Fibroblast of skin of abdomen (primary cell): Measurements from ENCODE around the gene METTL8. TPM values are rescaled to one million over a fixed set of nuclear protein-coding genes. Genes with fewer than 3 reads are reported as not detected.

ENCODE experiments used
- DNase-seq: peaks from one replicate; pipeline ENCODE4 v3.0.0-alpha.2; 2013
- polyA plus RNA-seq, 2 experiments: library from polyadenylated mRNA; unstranded; fragments of 120-200 nt; gene quantifications; one replicate each; pipeline ENCODE4 v1.2.1, GENCODE V29; 2013; ENCODE audit not compliant: insufficient read length in 2 of 2

Gene METTL8
- polyA plus RNA-seq (2013, experiment 1 of 2; ENCODE audit: insufficient read length), result 13.5 TPM
- 12.1 TPM for polyA plus RNA-seq (2013, experiment 2 of 2; ENCODE audit: insufficient read length)

- DNase-seq, result no peak
Measured at GRCh38 chr2:171433763-171434012, at the start of gene METTL8. TSS of gene METTL8 (minus strand) at chr2:171433990. CDS start at chr2:171392185, 41,805 bp downstream.

GRCh38 chr2:171482877-171483276 lies 49.1 kb upstream of the METTL8 start:
- DNase-seq, result peak; percentile 72

GRCh38 chr2:171482308-171482707 lies 48.5 kb upstream of the METTL8 start:
- DNase-seq, result no peak

GRCh38 chr2:171480908-171481307 lies 47.1 kb upstream of the METTL8 start:
- no peak for DNase-seq

GRCh38 chr2:171479154-171479814 lies 45.5 kb upstream of the METTL8 start:
- DNase-seq, result no peak

- no peak for DNase-seq
Measured at GRCh38 chr2:171478345-171478744, 44.6 kb upstream of the METTL8 start.

- DNase-seq, result no peak
Measured at GRCh38 chr2:171475979-171476378, 42.2 kb upstream of the METTL8 start.

GRCh38 chr2:171470129-171470528 lies 36.3 kb upstream of the METTL8 start:
- no peak for DNase-seq

- peak; percentile 17 for DNase-seq
Measured at GRCh38 chr2:171469176-171469575, 35.4 kb upstream of the METTL8 start.

GRCh38 chr2:171460537-171460936 lies 26.7 kb upstream of the METTL8 start:
- DNase-seq, result no peak

- DNase-seq, result no peak
Measured at GRCh38 chr2:171459498-171459897, 25.7 kb upstream of the METTL8 start.

GRCh38 chr2:171452773-171453172 lies 19.0 kb upstream of the METTL8 start:
- no peak for DNase-seq

GRCh38 chr2:171451074-171451473 lies 17.3 kb upstream of the METTL8 start:
- no peak for DNase-seq

- DNase-seq, result no peak
Measured at GRCh38 chr2:171447675-171448074, 13.9 kb upstream of the METTL8 start.

- no peak for DNase-seq
Measured at GRCh38 chr2:171441470-171441869, 7.7 kb upstream of the METTL8 start.

GRCh38 chr2:171436307-171436706 lies 2.5 kb upstream of the METTL8 start:
- peak; percentile 82 for DNase-seq

GRCh38 chr2:171434013-171434989 lies 511 bp upstream of the METTL8 start, which contains the start of gene DCAF17:
TSS of gene DCAF17 (plus strand) at chr2:171434226. CDS start at chr2:171434578, 352 bp downstream.
- peak; percentile 96 for DNase-seq

- peak; percentile 19 for DNase-seq
Measured at GRCh38 chr2:171432969-171433762, 624 bp downstream of the METTL8 start.

GRCh38 chr2:171432206-171432968 lies 1.4 kb downstream of the METTL8 start:
- DNase-seq, result no peak

GRCh38 chr2:171431677-171432167 lies 2.1 kb downstream of the METTL8 start:
- no peak for DNase-seq

- DNase-seq, result no peak
Measured at GRCh38 chr2:171430516-171431410, 3.0 kb downstream of the METTL8 start.
